ENCODE measurements around the gene IFITM1. TPM values are rescaled to one million over a fixed set of nuclear protein-coding genes. Genes with fewer than 3 reads are reported as not detected.

IFITM1 gene
- total and polyA plus RNA-seq, 2 donors (not counting 3 experiments of a cell fraction or from before 2014, with no cell fraction given): 11.5 to 24.6 TPM

- dilution Hi-C loops (cut with MboI; ENCODE audit: extremely low pct_ligation_motif_present, low sequenced_read_pairs) (no loop called here), intact Hi-C loops (cut with micrococcal nuclease) (no loop called here)
- TF ChIP-seq POLR2AphosphoS5 (IDR thresholded peaks at IDR 0.05; ENCODE audit: insufficient read depth, low read depth, low read length): no peak
- no peak for TF ChIP-seq EZH2 (IDR thresholded peaks at IDR 0.05; ENCODE audit: borderline replicate concordance, low read depth, low read length, severe bottlenecking)
- no peak for TF ChIP-seq MAX (IDR thresholded peaks at IDR 0.05; ENCODE audit: insufficient read depth, insufficient read length)
- TF ChIP-seq CTCF (IDR thresholded peaks at IDR 0.05; ENCODE audit: extremely low read depth in 1 of 2, insufficient read depth in 1 of 2, low read depth in 1 of 2, low read length in 2 of 2): no peak
- Histone ChIP-seq H3K9ac (replicated peaks; ENCODE audit: extremely low read depth, insufficient read depth, low read length) (no peak overlapping the region), H2AFZ (ENCODE audit: low read depth, low read length) (no peak overlapping the region), H3K36me3 (ENCODE audit: control insufficient read depth in 2 of 2, extremely low read depth in 1 of 2, insufficient read depth in 2 of 2, low read length in 2 of 2) (no peaks in the 10 kb centered on the region), H3K9me3 (replicated peaks; ENCODE audit: control insufficient read depth, insufficient read depth, low read length) (no peaks in the 10 kb centered on the region), H3K4me3 (replicated peaks in 1 of 3; ENCODE audit: insufficient read depth in 1 of 3, low read depth in 1 of 3, low read length in 3 of 3) (no peak overlapping the region), H3K4me2 (ENCODE audit: insufficient read depth, low read length) (no peak overlapping the region), H4K20me1 (replicated peaks; ENCODE audit: control insufficient read depth, extremely low read depth, insufficient read depth, low read length) (no peaks in the 10 kb centered on the region), H3K79me2 (ENCODE audit: control insufficient read depth, insufficient read depth, low read length) (no peaks in the 10 kb centered on the region), H3K9me1 (replicated peaks; ENCODE audit: control insufficient read depth, extremely low read depth, insufficient read depth, low read length) (no peaks in the 10 kb centered on the region), H3K4me1 (ENCODE audit: control insufficient read depth, extremely low read depth, insufficient read depth, low read length) (no peaks in the 10 kb centered on the region), H3K27ac (ENCODE audit: insufficient read depth, low read depth, low read length) (no peak overlapping the region), H3K27me3 (ENCODE audit: control insufficient read depth in 2 of 2, insufficient read depth in 2 of 2, low read length in 2 of 2) (peaks cover 11 to 17% of the 10 kb centered on the region in 2 experiments)
- BruUV-seq (replicated peaks): no TSS peak
- FAIRE-seq (no peak), DNase-seq (ENCODE audit: low read depth, low spot score) (no peak)
- POLR2A ChIA-PET: no interaction called here
- CTCF ChIA-PET: interaction anchor here (0.9 to 2.6 kb wide), 2 partner anchors 11 to 21 kb away, joined by 3 to 10 read pairs; no protein-coding TSS in a partner anchor
These were observed 42.5 kb upstream of the IFITM1 start for GRCh38 chr11:271319-271715.
